Mesothelial cell of epicardium (in vitro differentiated cells): ENCODE measurements around the gene ATP10B. TPM values are rescaled to one million over a fixed set of nuclear protein-coding genes. Genes with fewer than 3 reads are reported as not detected.
"Not testable (repeated sequence)": the region's sequence is repeated elsewhere in the genome, so short reads cannot be mapped to it uniquely, and the experiment has no call there.

Experiments
- DNase-seq, 2 experiments: peaks; one replicate each; pipeline ENCODE4 v3.0.0; 2021; ENCODE audit warnings: low spot score in 2 of 2; ENCODE audit not compliant: unreplicated experiment in 2 of 2
- H3K27ac Mint-ChIP-seq: 2 replicates; pipeline ENCODE4 v1.8.0; 2021; ENCODE audit warnings: mixed read lengths
- H3K27me3 Mint-ChIP-seq: 2 replicates; pipeline ENCODE4 v1.8.0; 2021; ENCODE audit warnings: low read depth, mixed read lengths
- H3K36me3 Mint-ChIP-seq: 2 replicates; pipeline ENCODE4 v1.8.0; 2021; ENCODE audit warnings: mixed read lengths
- H3K4me1 Mint-ChIP-seq: 2 replicates; pipeline ENCODE4 v1.8.0; 2021; ENCODE audit warnings: mixed read lengths
- H3K4me3 Mint-ChIP-seq: 2 replicates; pipeline ENCODE4 v1.8.0; 2021; ENCODE audit warnings: mild to moderate bottlenecking, moderate library complexity, mixed read lengths
- H3K9me3 Mint-ChIP-seq: 2 replicates; pipeline ENCODE4 v1.8.0; 2021; ENCODE audit warnings: mixed read lengths
- CTCF ChIP-seq: fragments of 200-600 bp; sonication (generic); IDR thresholded peaks from one replicate; pipeline ENCODE4 v1.5.0; 2021; ENCODE audit warnings: antibody characterized with exemption; ENCODE audit not compliant: unreplicated experiment
- total RNA-seq: library from RNA; stranded (reverse); gene quantifications from 3 replicates; pipeline ENCODE4 v1.2.1, GENCODE V29; 2021

Gene ATP10B
- total RNA-seq, 1 donor from 2014 or later = not detected

GRCh38 chr5:160743027-160743426 lies 109.0 kb downstream of the ATP10B start:
- no peaks in the 10 kb centered on the region for H3K36me3 Mint-ChIP-seq
- no peaks in the 10 kb centered on the region for H3K27me3 Mint-ChIP-seq
- H3K4me3 Mint-ChIP-seq = no peak overlapping the region
- DNase-seq = no peak
- no peaks in the 10 kb centered on the region for H3K9me3 Mint-ChIP-seq
- H3K27ac Mint-ChIP-seq = no peak overlapping the region
- H3K4me1 Mint-ChIP-seq = peaks cover 33% of the 10 kb centered on the region
- no peak for TF ChIP-seq CTCF

- DNase-seq = no peak
These were observed 109.6 kb downstream of the ATP10B start for GRCh38 chr5:160742446-160742845.

GRCh38 chr5:160727296-160727997 lies 124.6 kb downstream of the ATP10B start:
- H3K4me3 Mint-ChIP-seq = no peak overlapping the region
- no peaks in the 10 kb centered on the region for H3K27me3 Mint-ChIP-seq
- no peak for DNase-seq
- peaks cover 2% of the 10 kb centered on the region for H3K4me1 Mint-ChIP-seq
- peaks cover 5% of the 10 kb centered on the region for H3K9me3 Mint-ChIP-seq
- H3K36me3 Mint-ChIP-seq = no peaks in the 10 kb centered on the region
- H3K27ac Mint-ChIP-seq = no peak overlapping the region
- no peak for TF ChIP-seq CTCF

More at GRCh38 chr5:160742446-160742845, 109.6 kb downstream of the ATP10B start:
- TF ChIP-seq CTCF = no peak
- Mint-ChIP-seq H3K27ac (no peak overlapping the region), H3K27me3 (no peaks in the 10 kb centered on the region), H3K4me3 (no peak overlapping the region), H3K9me3 (no peaks in the 10 kb centered on the region), H3K36me3 (no peaks in the 10 kb centered on the region), H3K4me1 (peaks cover 33% of the 10 kb centered on the region)

- TF ChIP-seq CTCF = no peak
- Mint-ChIP-seq H3K27me3 (no peaks in the 10 kb centered on the region), H3K27ac (no peak overlapping the region), H3K4me3 (no peak overlapping the region), H3K9me3 (no peaks in the 10 kb centered on the region), H3K36me3 (no peaks in the 10 kb centered on the region), H3K4me1 (peaks cover 4% of the 10 kb centered on the region)
- DNase-seq = no peak
These were observed 125.3 kb downstream of the ATP10B start for GRCh38 chr5:160726721-160727120.

- TF ChIP-seq CTCF = no peak
- no peak for DNase-seq
- H3K4me3 Mint-ChIP-seq = no peak overlapping the region
- H3K9me3 Mint-ChIP-seq = no peaks in the 10 kb centered on the region
- peaks cover 4% of the 10 kb centered on the region for H3K4me1 Mint-ChIP-seq
- no peak overlapping the region for H3K27ac Mint-ChIP-seq
- no peaks in the 10 kb centered on the region for H3K27me3 Mint-ChIP-seq
- no peaks in the 10 kb centered on the region for H3K36me3 Mint-ChIP-seq
These were observed 131.2 kb downstream of the ATP10B start for GRCh38 chr5:160720822-160721221.

- H3K27me3 Mint-ChIP-seq, H3K4me1 Mint-ChIP-seq, DNase-seq, H3K36me3 Mint-ChIP-seq, H3K27ac Mint-ChIP-seq, H3K9me3 Mint-ChIP-seq, H3K4me3 Mint-ChIP-seq: not testable (repeated sequence)
These were observed 136.5 kb downstream of the ATP10B start for GRCh38 chr5:160715508-160715907.
